OCI-LY7 (cell line): ENCODE results near the gene ACKR1. TPM values are rescaled to one million over a fixed set of nuclear protein-coding genes. Genes with fewer than 3 reads are reported as not detected.

Source experiments
- BruUV-seq: library from RNA; stranded (reverse); fragments of 400-500 nt; replicated peaks from 2 replicates; lab custom pipeline; 2021; lab: Mats Ljungman, UMichigan
- CTCF ChIA-PET: fragments of 300-600 bp; sonication (Branson Sonifier 250); formaldehyde crosslinking; loops from one replicate; lab custom pipeline; 2022; ENCODE audit warnings: antibody characterized with exemption; ENCODE audit not compliant: unreplicated experiment; lab: Charles Lee
- POLR2A ChIA-PET: fragments of 300-600 bp; sonication (Branson Sonifier 250); formaldehyde crosslinking; loops from one replicate; lab custom pipeline; 2022; ENCODE audit warnings: antibody characterized with exemption; lab: Charles Lee
- DNase-seq: peaks from one replicate; pipeline ENCODE4 v3.0.0-alpha.2; 2015; ENCODE audit warnings: low spot score
- H2AFZ ChIP-seq: fragments of 200-600 bp; sonication (generic), shearing (Covaris generic); 2 replicates; pipeline ENCODE4 v1.6.1; 2014; ENCODE audit warnings: mild to moderate bottlenecking, antibody characterized with exemption, low read length, moderate library complexity
- H3K27ac ChIP-seq: fragments of 200-600 bp; sonication (generic); 2 replicates; pipeline ENCODE4 v1.5.1; 2014; ENCODE audit warnings: mixed run types, low read depth, mild to moderate bottlenecking, moderate library complexity, low read length, inconsistent platforms; ENCODE audit not compliant: poor library complexity, severe bottlenecking
- H3K36me3 ChIP-seq: fragments of 200-600 bp; sonication (generic); 2 replicates; pipeline ENCODE4 v1.6.1; 2014; ENCODE audit warnings: mild to moderate bottlenecking, antibody characterized with exemption, low read length, moderate library complexity, mixed read lengths; ENCODE audit not compliant: insufficient read depth
- H3K4me1 ChIP-seq: fragments of 200-600 bp; sonication (generic); 2 replicates; pipeline ENCODE4 v1.5.1; 2014; ENCODE audit warnings: mild to moderate bottlenecking, low read length; ENCODE audit not compliant: insufficient read depth, poor library complexity, severe bottlenecking
- H3K4me2 ChIP-seq: fragments of 200-600 bp; sonication (generic); 2 replicates; pipeline ENCODE4 v1.6.1; 2014; ENCODE audit warnings: mild to moderate bottlenecking, low read length
- H3K4me3 ChIP-seq: fragments of 200-600 bp; sonication (generic); 2 replicates; pipeline ENCODE4 v1.5.1; 2014; ENCODE audit warnings: mild to moderate bottlenecking, low read depth, low read length; ENCODE audit not compliant: poor library complexity, severe bottlenecking
- H3K79me2 ChIP-seq: fragments of 200-600 bp; sonication (generic); 2 replicates; pipeline ENCODE4 v1.6.1; 2016; ENCODE audit warnings: low read depth, mild to moderate bottlenecking, low read length, moderate library complexity, mixed read lengths; ENCODE audit not compliant: insufficient read depth
- H3K9me2 ChIP-seq: fragments of 200-600 bp; sonication (generic); 2 replicates; pipeline ENCODE4 v1.6.1; 2016; ENCODE audit warnings: mild to moderate bottlenecking, low read length, mixed read lengths; ENCODE audit not compliant: insufficient read depth
- H3K9me3 ChIP-seq: fragments of 200-600 bp; sonication (generic); 2 replicates; pipeline ENCODE4 v1.6.1; 2014; ENCODE audit warnings: mild to moderate bottlenecking, mixed run types, low read length, mixed read lengths
- H4K20me1 ChIP-seq: fragments of 200-600 bp; sonication (generic); 2 replicates; pipeline ENCODE4 v1.6.1; 2014; ENCODE audit warnings: mild to moderate bottlenecking, antibody characterized with exemption, low read length, moderate library complexity, mixed read lengths; ENCODE audit not compliant: insufficient read depth
- EZH2phosphoT487 ChIP-seq: fragments of 200-600 bp; sonication (generic); IDR thresholded peaks from 2 replicates; pipeline ENCODE4 v1.6.1; 2018; ENCODE audit warnings: low read depth, borderline replicate concordance, mild to moderate bottlenecking, mixed run types, antibody characterized with exemption, low read length, moderate library complexity, mixed read lengths
- intact Hi-C: fragments of 100-400 bp; cut with micrococcal nuclease; formaldehyde crosslinking; loops from one replicate; pipeline ENCODE4 v1.10.0; 2022; ENCODE audit not compliant: unreplicated experiment
- total RNA-seq, 2 experiments: library from RNA; depleted of rRNA in 1 of 2; stranded (reverse); fragments of >200 nt in 1 of 2; shearing (Covaris generic) in 1 of 2; gene quantifications; 2 replicates each; pipeline ENCODE4 v1.2.3, GENCODE V29; 2014 to 2022
- TF ChIP-seq, protein P1 (sequence below): fragments of 200-600 bp; sonication (generic); conservative IDR thresholded peaks from 2 replicates; pipeline ENCODE4 v1.5.1; 2014; ENCODE audit warnings: mild to moderate bottlenecking, antibody characterized with exemption, low read length, moderate library complexity, mixed read lengths

The ACKR1 gene
- total RNA-seq, 2 experiments from 2014 or later: not detected

DNA sequence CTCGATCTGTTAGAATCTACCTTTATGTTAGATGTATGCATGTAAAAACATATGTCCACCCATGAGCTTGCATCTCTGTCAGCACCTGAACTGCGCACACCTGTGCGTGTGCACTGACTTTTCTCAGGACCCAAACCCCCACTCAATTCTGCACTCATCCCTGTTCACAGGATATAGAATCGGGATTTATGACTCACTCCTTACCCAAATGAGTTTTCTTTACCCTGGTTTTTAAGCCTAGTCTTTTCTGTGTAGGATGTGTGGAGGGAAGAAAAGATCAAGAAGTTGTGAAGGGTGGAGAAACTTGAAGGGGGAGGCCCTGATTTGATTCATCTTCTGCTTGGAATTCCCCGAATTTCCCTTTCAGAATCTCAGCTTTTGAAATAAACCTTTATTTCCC lies 2.4 kb downstream of the ACKR1 start:
- intact Hi-C loops: no loop called here
- CTCF ChIA-PET: no interaction called here
- Histone ChIP-seq H2AFZ (no peak overlapping the region), H3K9me3 (no peaks in the 10 kb centered on the region), H4K20me1 (no peaks in the 10 kb centered on the region), H3K4me2 (no peak overlapping the region), H3K4me1 (no peaks in the 10 kb centered on the region), H3K36me3 (no peaks in the 10 kb centered on the region), H3K9me2 (no peaks in the 10 kb centered on the region), H3K27ac (no peak overlapping the region), H3K79me2 (no peaks in the 10 kb centered on the region), H3K4me3 (no peak overlapping the region)
- DNase-seq: no peak
- no peak for TF ChIP-seq EZH2phosphoT487
- TF ChIP-seq, protein P1, sequence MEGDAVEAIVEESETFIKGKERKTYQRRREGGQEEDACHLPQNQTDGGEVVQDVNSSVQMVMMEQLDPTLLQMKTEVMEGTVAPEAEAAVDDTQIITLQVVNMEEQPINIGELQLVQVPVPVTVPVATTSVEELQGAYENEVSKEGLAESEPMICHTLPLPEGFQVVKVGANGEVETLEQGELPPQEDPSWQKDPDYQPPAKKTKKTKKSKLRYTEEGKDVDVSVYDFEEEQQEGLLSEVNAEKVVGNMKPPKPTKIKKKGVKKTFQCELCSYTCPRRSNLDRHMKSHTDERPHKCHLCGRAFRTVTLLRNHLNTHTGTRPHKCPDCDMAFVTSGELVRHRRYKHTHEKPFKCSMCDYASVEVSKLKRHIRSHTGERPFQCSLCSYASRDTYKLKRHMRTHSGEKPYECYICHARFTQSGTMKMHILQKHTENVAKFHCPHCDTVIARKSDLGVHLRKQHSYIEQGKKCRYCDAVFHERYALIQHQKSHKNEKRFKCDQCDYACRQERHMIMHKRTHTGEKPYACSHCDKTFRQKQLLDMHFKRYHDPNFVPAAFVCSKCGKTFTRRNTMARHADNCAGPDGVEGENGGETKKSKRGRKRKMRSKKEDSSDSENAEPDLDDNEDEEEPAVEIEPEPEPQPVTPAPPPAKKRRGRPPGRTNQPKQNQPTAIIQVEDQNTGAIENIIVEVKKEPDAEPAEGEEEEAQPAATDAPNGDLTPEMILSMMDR: no peak
- POLR2A ChIA-PET: no interaction called here
- no TSS peak for BruUV-seq

DNA sequence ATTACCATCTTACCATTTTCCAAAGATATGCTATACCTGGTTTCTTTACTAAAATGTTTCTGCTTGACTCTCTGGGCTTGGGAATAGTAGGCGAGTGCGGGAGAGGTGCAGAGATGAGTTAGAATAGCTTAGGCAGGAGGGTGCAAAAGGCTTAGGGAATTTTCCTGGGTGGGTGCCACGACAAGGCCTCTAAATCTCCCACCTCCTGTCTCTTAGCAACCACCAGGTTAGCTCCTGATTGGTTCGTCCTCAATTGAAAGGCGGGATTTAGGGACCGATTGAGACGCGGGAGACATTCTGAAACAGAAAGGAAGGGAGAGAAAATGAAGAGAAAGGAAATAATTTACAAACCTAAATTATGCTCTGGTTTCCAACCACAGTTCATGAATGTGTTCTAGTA lies 3.1 kb downstream of the ACKR1 start:
- CTCF ChIA-PET: no interaction called here
- Histone ChIP-seq H2AFZ (no peak overlapping the region), H3K9me3 (no peaks in the 10 kb centered on the region), H3K36me3 (no peaks in the 10 kb centered on the region), H3K27ac (no peak overlapping the region), H3K4me1 (no peaks in the 10 kb centered on the region), H4K20me1 (no peaks in the 10 kb centered on the region), H3K4me2 (no peak overlapping the region), H3K4me3 (no peak overlapping the region), H3K9me2 (no peaks in the 10 kb centered on the region), H3K79me2 (no peaks in the 10 kb centered on the region)
- no TSS peak for BruUV-seq
- intact Hi-C loops: no loop called here
- DNase-seq: no peak
- TF ChIP-seq, protein P1: no peak
- TF ChIP-seq EZH2phosphoT487: no peak
- POLR2A ChIA-PET: interaction anchor here (0.6 kb wide), 1 partner anchor 666 kb away, joined by 6 read pairs; no protein-coding TSS in a partner anchor

DNA sequence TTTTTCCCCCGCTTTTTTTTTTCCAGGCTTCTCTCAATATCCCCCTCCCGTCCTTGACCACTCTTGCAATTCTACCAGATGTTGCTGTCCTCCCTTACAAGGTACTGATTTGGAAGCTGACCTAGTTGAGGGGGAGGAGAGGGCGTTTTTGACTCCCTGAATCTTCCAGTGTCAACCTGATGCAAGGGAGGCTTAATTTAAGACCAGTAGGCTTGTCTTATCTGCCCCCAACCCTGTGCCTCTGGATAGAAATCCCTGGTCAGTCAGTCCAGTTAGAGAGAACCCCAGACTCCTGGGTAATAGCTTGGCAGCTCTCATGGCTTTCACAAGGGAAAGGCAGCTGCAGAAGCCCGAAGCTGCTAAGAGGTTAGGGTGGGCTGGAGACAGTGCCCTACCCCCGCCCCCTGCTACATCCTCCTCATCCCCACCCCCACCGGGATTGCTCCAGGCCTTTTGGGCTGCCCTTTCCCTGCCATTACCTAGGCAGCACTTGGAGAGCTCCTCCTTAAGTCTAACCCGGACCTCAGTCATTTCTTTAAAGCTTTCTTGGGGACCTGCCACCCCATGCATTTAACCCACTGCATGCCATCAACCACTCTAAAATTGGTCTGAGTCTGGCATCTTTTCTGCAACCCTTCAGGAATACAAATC lies 3.6 kb downstream of the ACKR1 start:
- no peaks in the 10 kb centered on the region for H4K20me1 ChIP-seq
- no peak overlapping the region for H3K4me2 ChIP-seq
- H3K27ac ChIP-seq: no peak overlapping the region
- no peak overlapping the region for H2AFZ ChIP-seq
- no peaks in the 10 kb centered on the region for H3K79me2 ChIP-seq
- no peak for DNase-seq
- no peak overlapping the region for H3K4me3 ChIP-seq
- no TSS peak for BruUV-seq
- POLR2A ChIA-PET: interaction anchor here (0.6 kb wide), 1 partner anchor 666 kb away, joined by 6 read pairs; no protein-coding TSS in a partner anchor
- H3K4me1 ChIP-seq: no peaks in the 10 kb centered on the region
- H3K36me3 ChIP-seq: no peaks in the 10 kb centered on the region
- intact Hi-C loops: no loop called here
- H3K9me3 ChIP-seq: no peaks in the 10 kb centered on the region
- TF ChIP-seq, protein P1: no peak
- TF ChIP-seq EZH2phosphoT487: no peak
- H3K9me2 ChIP-seq: no peaks in the 10 kb centered on the region
- CTCF ChIA-PET: no interaction called here
